DOHH2 (cell line): ENCODE measurements around the gene RIPK1.

Source experiments
- H3F3A ChIP-seq: fragments of 200-600 bp; sonication (generic), shearing (Covaris generic); 2 replicates; pipeline ENCODE4 v1.6.0; 2016; ENCODE audit warnings: antibody characterized with exemption, mild to moderate bottlenecking; ENCODE audit not compliant: control insufficient read depth, insufficient read depth
- H3K27ac ChIP-seq: fragments of 200-600 bp; sonication (generic); 2 replicates; pipeline ENCODE4 v1.5.1; 2014; ENCODE audit warnings: low read depth, mild to moderate bottlenecking, low read length, moderate library complexity
- H3K27me3 ChIP-seq: fragments of 200-600 bp; sonication (generic); 2 replicates; pipeline ENCODE4 v1.6.1; 2014; ENCODE audit warnings: mild to moderate bottlenecking, low read length, mixed read lengths; ENCODE audit not compliant: control insufficient read depth
- H3K36me3 ChIP-seq: fragments of 200-600 bp; sonication (generic); 2 replicates; pipeline ENCODE4 v1.6.1; 2014; ENCODE audit warnings: mild to moderate bottlenecking, low read length, moderate library complexity, mixed read lengths; ENCODE audit not compliant: control insufficient read depth
- H3K4me1 ChIP-seq: fragments of 200-600 bp; sonication (generic); 2 replicates; pipeline ENCODE4 v1.6.1; 2014; ENCODE audit warnings: mild to moderate bottlenecking, low read length, mixed read lengths; ENCODE audit not compliant: control insufficient read depth
- H3K4me2 ChIP-seq: fragments of 200-600 bp; sonication (generic); 2 replicates; pipeline ENCODE4 v1.6.0; 2014; ENCODE audit warnings: mild to moderate bottlenecking, low read length, moderate library complexity
- H3K4me3 ChIP-seq: fragments of 200-600 bp; sonication (generic); 2 replicates; pipeline ENCODE4 v1.5.1; 2014; ENCODE audit warnings: mild to moderate bottlenecking, low read length, mixed read lengths
- H3K79me2 ChIP-seq: fragments of 200-600 bp; sonication (generic); 2 replicates; pipeline ENCODE4 v1.6.1; 2014; ENCODE audit warnings: mild to moderate bottlenecking, low read length, mixed read lengths; ENCODE audit not compliant: control insufficient read depth
- H3K9me2 ChIP-seq: fragments of 200-600 bp; sonication (generic); replicated peaks from 2 replicates; pipeline ENCODE4 v1.6.1; 2014; ENCODE audit warnings: mild to moderate bottlenecking, low read length, mixed read lengths; ENCODE audit not compliant: control insufficient read depth
- H3K9me3 ChIP-seq: fragments of 200-600 bp; sonication (generic); 2 replicates; pipeline ENCODE4 v1.6.1; 2014; ENCODE audit warnings: antibody characterized with exemption, low read length, mixed read lengths; ENCODE audit not compliant: control insufficient read depth, insufficient read depth
- H4K20me1 ChIP-seq: fragments of 200-600 bp; sonication (generic); 2 replicates; pipeline ENCODE4 v1.6.0; 2014; ENCODE audit warnings: low read depth, mild to moderate bottlenecking, antibody characterized with exemption, low read length, moderate library complexity; ENCODE audit not compliant: control insufficient read depth, insufficient read depth
- EZH2phosphoT487 ChIP-seq: fragments of 200-600 bp; sonication (generic); IDR thresholded peaks from 2 replicates; pipeline ENCODE4 v1.6.1; 2017; ENCODE audit warnings: borderline replicate concordance, mild to moderate bottlenecking, antibody characterized with exemption, low read length, moderate library complexity, mixed read lengths
- TF ChIP-seq, protein P1 (sequence below): fragments of 200-600 bp; sonication (generic); IDR thresholded peaks from one replicate; pipeline ENCODE4 v1.5.1; 2014; ENCODE audit warnings: antibody characterized with exemption, mild to moderate bottlenecking, low read depth, low read length; ENCODE audit not compliant: poor library complexity, severe bottlenecking

Gene RIPK1

DNA sequence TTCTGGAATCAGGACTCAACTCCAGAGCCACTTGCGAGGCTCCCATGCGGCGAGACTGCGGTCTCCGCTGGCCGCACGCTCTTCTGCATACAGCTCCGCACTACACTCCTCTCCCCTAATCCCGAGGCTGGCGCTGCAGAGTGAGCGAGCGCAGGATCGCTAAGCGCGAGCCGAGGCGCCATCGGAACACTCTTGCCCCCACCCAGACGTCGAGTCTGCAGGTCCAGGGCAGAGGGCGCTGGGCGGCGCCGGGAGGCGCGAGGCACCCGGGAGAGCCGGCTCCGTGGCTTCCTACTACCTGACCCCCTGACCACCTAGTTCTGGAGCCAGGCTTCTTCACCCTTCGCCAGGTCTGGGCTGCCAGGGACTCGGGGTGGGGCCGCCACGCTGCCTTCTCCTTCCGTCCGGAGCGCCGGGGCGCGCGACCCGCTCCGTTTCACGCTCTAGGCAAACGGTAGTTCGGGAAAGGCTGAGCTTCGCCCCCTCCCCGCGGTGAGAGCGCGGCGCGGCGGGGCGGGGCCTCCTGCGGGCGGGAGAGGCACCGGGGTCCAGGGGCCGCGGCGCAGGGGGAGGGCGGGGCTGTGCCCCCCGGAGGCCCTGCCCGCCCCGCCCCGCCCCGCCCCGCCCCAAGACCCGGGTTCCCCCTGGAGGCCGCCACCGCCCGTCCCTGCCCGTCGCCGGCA lies 94.4 kb downstream of the RIPK1 start:
- H3K4me2 ChIP-seq, result peak overlapping the region; percentile 79
- no peaks in the 10 kb centered on the region for H3K27me3 ChIP-seq
- H3K4me3 ChIP-seq, result peak overlapping the region; percentile 90
- H3K4me1 ChIP-seq, result peaks cover 56% of the 10 kb centered on the region
- H4K20me1 ChIP-seq, result no peaks in the 10 kb centered on the region
- no peak for TF ChIP-seq EZH2phosphoT487
- TF ChIP-seq, protein P1, sequence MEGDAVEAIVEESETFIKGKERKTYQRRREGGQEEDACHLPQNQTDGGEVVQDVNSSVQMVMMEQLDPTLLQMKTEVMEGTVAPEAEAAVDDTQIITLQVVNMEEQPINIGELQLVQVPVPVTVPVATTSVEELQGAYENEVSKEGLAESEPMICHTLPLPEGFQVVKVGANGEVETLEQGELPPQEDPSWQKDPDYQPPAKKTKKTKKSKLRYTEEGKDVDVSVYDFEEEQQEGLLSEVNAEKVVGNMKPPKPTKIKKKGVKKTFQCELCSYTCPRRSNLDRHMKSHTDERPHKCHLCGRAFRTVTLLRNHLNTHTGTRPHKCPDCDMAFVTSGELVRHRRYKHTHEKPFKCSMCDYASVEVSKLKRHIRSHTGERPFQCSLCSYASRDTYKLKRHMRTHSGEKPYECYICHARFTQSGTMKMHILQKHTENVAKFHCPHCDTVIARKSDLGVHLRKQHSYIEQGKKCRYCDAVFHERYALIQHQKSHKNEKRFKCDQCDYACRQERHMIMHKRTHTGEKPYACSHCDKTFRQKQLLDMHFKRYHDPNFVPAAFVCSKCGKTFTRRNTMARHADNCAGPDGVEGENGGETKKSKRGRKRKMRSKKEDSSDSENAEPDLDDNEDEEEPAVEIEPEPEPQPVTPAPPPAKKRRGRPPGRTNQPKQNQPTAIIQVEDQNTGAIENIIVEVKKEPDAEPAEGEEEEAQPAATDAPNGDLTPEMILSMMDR, result no peak
- no peaks in the 10 kb centered on the region; the same call in 1 of the 2 replicates for H3K79me2 ChIP-seq
- peak overlapping the region; percentile 72 for H3K27ac ChIP-seq
- no peaks in the 10 kb centered on the region for H3K36me3 ChIP-seq
- H3F3A ChIP-seq, result peaks cover 35% of the 10 kb centered on the region
- H3K9me3 ChIP-seq, result no peaks in the 10 kb centered on the region
- H3K9me2 ChIP-seq, result no peaks in the 10 kb centered on the region

DNA sequence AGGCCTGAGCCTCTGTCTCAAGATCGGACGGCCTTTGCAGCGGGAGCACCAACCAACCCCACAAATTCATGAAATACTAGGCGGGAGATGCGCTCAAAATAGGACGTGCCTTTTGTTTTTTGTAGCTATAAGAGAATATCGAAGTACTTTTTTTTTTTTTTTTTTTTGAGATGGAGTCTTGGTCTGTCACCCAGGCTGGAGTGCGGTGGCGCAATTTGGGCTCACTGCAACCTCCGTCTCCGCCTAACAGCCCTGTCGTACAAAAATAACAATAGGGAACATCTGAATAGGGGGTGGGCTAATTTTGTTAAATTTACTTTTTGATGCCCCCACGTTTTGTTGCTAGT lies 94.9 kb downstream of the RIPK1 start:
- peaks cover 35% of the 10 kb centered on the region for H3F3A ChIP-seq

DNA sequence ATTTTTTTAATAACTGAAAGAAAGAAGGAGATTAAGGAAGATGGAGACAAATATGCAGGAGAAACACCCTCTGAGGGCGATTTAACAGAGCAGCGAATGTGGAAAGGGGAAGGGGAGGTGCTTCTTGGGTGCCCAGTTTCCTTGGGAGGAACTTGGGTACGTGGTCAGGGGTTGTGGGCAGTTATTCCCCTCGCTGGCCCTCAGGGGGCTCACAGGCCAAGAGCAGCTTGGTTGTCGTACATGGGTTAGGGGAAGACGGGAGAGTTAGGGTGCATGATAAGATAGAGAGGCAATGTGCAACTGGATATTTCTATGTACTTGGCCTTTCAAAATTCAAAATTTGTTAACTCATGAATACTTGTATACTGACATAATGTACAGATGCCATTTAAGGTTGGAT lies 96.1 kb downstream of the RIPK1 start:
- Histone ChIP-seq H3F3A (peaks cover 29% of the 10 kb centered on the region), H3K9me2 (no peaks in the 10 kb centered on the region), H3K4me1 (peaks cover 48% of the 10 kb centered on the region), H3K79me2 (no peaks in the 10 kb centered on the region; the same call in 1 of the 2 replicates), H3K27ac (no peak overlapping the region), H3K4me2 (peak overlapping the region; percentile 79; the same call in 1 of the 2 replicates), H3K4me3 (no peak overlapping the region), H3K36me3 (no peaks in the 10 kb centered on the region), H3K9me3 (no peaks in the 10 kb centered on the region), H4K20me1 (no peaks in the 10 kb centered on the region), H3K27me3 (no peaks in the 10 kb centered on the region)
- TF ChIP-seq EZH2phosphoT487, result no peak
- TF ChIP-seq, protein P1, result no peak

More for the DNA sequence above, 94.9 kb downstream of the RIPK1 start:
- Histone ChIP-seq H3K27me3 (no peaks in the 10 kb centered on the region), H3K9me3 (no peaks in the 10 kb centered on the region), H4K20me1 (no peaks in the 10 kb centered on the region), H3K36me3 (no peaks in the 10 kb centered on the region), H3K27ac (peak overlapping the region; percentile 29; the same call in 1 of the 2 replicates), H3K9me2 (no peaks in the 10 kb centered on the region), H3K79me2 (no peaks in the 10 kb centered on the region; the same call in 1 of the 2 replicates), H3K4me3 (peak overlapping the region; percentile 90), H3K4me2 (peak overlapping the region; percentile 79), H3K4me1 (peaks cover 51% of the 10 kb centered on the region)
- TF ChIP-seq, protein P1, result peak; percentile 24
- TF ChIP-seq EZH2phosphoT487, result no peak
